ENCODE data around the gene SPRED3.

- no peak for TF ChIP-seq CTCF (IDR thresholded peaks at IDR 0.05)
- TF ChIP-seq EZH2 (IDR thresholded peaks at IDR 0.05; ENCODE audit: borderline replicate concordance, insufficient read depth, low read depth, low read length, poor library complexity, severe bottlenecking), result no peak
These were observed 17.4 kb upstream of the SPRED3 start for GRCh38 chr19:38371081-38371480.

Data from B cell (primary cell).